HCEC 1CT (cell line): ENCODE results near the gene UNC119B.
"Not testable (repeated sequence)": the region's sequence is repeated elsewhere in the genome, so short reads cannot be mapped to it uniquely, and the experiment has no call there.

Source experiments
- DNase-seq: peaks from one replicate; pipeline ENCODE4 v3.0.0-alpha.2; 2017

The UNC119B gene

DNA sequence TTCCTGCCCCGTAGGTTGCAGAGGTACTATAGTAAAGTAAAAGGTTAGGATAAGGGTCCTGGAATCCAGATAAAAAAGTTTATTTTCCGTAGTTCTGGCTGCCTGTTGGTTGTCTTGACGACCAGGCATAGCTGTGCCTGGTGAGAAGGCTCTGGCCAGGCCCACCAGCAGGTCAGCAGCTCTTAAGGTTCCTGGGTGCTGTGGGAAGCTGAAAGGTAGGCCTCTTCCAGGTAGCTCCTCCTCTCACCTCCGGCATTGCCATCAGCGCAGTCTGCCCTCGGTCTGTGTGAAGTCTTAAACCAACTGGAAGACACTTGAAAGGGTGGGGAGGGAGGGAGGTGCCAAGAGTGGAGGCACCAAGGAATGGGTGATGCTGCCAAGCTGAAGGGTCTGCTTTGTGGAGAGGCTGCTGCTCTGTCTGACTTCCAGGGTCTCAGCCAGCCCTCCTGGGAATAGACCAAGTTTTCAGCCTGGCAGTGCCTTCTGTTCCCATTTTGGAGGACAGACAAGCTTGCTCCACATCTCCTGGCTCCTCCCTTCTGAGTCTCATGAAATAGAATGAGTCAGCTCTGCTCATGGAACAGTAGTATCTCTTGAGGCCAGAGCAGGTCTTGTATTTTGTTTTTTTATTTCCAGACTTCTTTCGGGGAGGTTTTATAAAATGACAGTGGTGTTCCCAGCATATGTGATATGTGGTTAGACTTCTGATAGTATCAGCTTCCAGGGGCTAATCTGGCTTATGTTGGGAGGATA is 10.2 kb downstream of the UNC119B start:
- peak; percentile 55 for DNase-seq

DNA sequence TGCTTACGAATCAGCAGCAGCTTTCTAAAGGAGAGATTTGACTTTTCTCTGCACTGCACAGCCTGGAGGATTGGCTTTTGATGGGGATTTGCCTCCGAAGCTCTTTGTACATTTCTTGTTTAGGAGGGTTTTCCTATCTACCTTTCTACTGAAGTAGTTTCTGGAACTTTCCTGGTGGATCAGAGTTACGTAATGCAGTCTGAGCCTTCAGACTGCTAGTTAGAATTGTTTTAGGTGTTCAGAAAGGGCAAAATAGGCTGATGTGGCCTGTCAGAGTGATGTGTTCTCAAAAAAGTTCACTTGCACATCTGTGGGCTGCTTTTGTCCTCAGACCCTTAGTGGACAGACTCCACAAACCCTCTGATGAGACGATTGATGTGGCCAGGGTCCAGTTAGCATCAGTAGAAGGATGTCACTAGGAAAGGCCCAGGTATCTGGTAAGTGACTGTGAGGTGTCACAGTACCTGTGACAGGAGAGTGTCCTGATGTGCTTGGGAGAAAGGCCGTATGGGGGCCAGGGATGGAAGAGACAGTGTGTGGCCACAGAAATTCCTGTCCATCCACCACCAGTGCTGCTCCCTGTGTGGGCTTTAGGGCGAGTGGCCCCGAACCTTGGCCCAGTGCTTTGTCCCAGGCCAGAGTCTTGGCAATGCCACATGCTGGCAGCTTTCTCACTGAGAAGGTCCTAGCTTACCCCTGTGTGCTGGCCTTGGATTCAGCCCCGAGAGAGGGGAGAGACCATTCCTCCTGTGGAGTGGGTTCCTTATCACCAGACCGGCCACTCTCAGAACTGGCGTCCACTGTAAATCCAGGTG is 10.9 kb downstream of the UNC119B start:
- no peak for DNase-seq

DNA sequence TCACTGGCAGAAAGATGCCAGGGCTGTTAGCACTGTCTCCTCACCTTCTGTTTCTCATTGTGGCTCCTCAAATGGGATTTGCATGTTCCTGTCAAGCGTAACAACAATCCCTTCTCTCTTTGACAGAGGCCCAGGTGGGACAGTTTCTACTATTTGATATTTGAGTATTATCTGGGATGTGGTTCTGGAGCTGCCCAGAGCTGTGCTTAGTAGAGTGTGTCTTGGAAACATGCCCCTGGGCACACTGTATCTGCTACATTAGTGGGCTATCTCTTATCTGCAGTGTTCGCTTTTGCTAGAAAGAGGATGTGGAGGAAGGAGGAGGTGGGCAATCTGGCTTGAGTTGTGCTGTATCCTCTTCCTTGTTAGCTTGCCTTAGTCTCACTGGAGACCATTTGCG is 11.6 kb downstream of the UNC119B start:
- no peak for DNase-seq

DNA sequence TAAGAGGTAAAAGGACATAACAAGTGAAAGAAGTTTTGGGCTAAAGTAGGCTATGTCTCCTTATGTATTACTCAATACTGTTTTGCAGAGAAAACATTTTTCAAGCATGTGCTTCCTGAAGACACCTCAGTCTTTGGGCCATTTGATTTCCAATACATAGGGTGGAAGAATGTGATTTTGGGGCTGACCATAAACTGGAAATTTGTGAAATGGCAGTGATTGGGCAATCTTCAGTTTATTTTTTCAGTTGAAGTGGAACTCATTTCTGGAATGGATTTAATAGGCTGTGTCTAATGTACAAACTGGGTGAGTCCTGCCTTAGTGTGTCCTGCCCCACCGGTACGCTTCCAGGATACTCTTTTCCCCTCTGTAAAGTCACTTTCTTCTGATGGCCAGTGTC is 12.5 kb downstream of the UNC119B start:
- DNase-seq: no peak

DNA sequence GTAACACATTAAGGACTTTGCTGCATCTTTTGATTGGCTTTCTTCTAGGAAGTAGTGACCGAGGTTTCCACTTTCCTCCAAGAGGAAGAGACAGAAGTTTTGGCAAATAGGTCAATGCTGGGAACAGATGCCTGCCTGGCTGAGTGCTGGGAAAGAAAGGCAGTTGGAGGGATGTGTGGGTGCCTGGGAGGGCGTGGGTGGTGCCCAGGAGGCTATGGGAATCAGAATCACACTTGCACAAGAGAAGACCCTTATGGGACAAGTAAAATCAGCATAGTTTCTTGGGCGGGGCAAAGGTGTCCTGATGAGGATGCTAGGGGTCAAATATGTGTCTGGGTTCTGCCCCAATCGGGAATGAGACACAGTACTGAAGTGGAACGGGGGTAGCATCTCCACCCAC is 14.5 kb downstream of the UNC119B start:
- no peak for DNase-seq

DNA sequence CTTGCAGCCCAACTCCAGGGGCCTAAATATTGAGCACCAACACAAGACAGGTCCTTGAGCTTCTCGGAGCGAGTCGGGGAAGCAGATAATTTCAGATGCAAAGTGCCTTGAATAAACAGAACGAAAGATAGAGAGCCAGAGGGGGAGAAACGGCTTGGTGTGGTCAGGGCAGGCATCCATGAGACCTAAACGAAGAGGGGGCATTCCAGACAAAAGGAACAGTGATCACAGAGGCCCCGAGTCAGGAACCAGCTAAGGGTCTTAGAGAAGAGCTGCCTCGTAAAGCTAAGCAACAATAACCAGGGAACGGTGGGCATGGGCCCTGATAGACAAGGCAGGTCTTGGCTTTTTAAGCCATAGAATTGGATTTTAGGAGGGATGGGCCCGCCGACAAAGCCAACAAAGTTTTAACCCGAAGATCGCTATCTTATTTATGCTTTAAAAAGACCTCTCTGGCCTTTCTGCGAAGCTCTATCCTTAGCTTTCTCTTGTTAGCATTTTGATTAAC is 14.9 kb downstream of the UNC119B start:
- no peak for DNase-seq

DNA sequence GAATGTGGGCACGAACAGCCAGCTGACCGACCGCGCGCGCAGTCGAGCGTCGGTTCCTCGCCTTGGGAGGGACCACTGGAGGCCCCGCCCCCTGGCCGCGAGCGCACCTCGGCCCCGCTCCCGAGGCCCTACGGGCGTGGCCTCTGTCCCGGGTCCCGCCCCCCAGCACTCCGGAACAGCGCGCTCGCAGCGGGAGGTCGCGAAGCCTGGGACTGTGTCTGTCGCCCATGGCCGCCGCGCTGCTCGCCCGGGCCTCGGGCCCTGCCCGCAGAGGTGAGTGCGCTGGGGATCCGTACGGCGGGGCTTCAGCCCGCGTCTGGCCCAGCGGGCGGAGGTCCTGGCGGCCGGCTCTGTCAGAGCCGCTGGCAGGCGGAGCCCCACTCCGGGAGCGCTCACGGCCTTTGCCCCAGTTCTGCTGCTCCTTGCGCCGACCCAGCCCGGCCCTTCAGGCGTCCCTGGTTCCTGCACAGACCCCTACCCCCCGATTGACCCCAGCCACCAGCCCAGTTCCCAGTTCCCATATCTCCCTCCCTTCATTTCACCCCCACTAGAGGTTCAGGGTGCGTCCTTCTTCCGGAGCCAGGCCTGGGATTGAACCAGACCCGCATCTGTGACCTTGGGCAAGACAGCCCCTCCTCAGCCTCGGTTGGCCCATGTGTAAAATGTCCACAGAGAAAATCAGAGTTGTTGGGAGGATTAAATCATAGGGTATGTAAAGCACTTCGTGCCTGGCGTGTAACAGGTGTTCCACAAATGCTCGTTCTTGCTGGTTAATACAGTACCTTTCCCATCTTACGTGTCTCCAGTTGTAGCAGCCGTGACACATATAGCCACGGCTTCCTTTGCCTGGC is 15.6 kb downstream of the UNC119B start, which contains the start of gene ACADS:
TSS of gene ACADS (plus strand) at position 168 of the 851 bp plus-strand sequence. CDS start at position 228, 60 bp downstream.
- DNase-seq: peak; percentile 75

DNA sequence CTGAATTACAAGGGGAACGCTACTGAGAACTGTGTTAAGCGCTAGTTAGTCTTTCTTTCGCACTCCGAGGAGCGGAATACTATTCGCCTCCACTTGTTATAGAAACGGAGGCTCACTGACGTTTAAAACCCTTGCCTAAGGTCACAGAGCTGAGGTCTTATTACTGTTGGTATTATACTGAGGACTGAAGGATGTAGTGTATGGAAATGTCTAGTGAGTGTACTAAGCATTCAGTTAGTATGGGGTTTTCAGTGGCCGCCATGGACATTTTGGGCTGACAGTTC is 16.2 kb downstream of the UNC119B start:
- DNase-seq: no peak

DNA sequence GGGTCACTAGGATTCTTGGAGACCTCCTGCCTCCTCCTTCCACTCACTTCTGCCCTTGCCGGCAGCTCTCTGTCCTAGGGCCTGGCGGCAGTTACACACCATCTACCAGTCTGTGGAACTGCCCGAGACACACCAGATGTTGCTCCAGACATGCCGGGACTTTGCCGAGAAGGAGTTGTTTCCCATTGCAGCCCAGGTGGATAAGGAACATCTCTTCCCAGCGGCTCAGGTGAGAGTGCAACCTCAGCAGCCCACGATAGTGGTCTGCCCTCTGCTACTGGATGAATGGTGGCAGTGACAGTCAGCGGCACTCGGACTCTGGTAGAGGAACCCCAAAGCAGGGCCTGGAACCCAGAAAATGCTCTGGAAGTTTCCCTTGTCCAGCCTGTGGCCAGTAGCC is 16.7 kb downstream of the UNC119B start:
- DNase-seq: no peak

DNA sequence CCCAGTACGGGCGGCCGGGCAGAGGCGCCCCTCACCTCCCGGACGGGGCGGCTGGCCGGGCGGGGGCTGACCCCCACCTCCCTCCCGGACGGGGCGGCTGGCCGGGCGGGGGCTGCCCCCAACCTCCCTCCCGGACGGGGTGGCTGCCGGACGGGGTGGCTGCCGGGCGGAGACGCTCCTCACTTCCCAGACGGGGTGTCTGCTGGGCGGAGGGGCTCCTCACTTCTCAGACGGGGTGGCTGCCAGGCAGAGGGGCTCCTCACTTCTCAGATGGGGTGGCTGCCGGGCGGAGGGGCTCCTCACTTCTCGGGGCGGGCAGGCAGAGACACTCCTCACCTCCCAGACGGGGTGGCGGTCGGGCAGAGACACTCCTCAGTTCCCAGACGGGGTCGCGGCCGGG is 21.9 kb downstream of the UNC119B start:
- not testable (repeated sequence) for DNase-seq

DNA sequence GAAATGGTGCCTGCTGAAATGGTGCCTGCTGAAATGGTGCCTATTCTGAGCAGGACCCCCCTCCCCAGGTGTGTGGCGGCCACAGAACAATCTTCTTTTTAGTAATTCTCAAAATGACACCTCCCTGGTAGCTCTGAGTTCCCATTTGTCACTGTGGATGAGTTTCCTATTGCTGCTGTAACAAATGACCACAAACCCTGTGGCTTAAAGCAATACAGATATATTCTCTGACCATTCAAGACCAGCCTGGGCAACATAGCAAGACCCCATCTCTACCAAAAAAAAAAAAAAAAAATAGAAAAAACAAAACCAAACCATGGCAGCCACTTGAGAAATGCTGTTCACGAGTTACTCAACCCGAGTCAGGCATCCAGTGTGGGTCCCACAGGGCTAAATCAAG is 23.3 kb downstream of the UNC119B start:
- no peak for DNase-seq

DNA sequence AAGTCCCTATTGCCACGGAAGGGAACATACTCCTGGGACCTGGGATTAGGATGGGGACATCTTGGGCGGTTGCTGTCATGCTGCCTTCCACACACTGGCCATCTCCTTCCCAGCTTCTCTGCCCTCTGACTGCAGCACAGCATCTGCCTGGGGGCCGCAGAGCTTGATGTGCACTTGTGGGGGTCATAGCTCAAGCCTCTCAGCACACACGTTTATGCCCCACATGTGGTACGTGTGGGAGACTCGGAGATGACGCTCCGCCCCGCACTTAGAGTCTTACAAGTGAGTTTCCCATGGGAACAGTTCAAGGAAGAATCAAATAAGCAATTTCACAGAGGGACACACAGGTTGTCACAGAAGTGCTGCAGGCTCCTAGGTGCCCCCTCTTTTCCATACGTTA is 24.0 kb downstream of the UNC119B start:
- DNase-seq: no peak

DNA sequence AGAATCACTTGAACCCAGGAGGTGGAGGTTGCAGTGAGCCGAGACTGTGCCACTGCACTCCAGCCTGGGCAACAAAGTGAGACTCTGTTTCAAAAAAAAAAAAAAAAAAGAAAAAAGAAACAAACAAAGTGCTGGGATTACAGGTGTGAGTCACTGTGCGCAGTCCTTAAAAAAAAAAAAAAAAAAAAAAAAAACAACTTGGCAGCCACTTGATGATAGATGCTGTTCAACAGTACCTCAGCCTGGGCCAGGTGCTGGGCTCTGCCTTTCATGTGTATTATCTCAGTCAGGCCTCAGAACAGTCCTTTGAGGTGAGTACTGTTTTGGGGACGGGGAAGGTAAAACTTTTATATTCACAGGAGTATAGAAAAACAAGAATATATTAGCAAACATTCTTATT is 24.9 kb downstream of the UNC119B start:
- no peak for DNase-seq

DNA sequence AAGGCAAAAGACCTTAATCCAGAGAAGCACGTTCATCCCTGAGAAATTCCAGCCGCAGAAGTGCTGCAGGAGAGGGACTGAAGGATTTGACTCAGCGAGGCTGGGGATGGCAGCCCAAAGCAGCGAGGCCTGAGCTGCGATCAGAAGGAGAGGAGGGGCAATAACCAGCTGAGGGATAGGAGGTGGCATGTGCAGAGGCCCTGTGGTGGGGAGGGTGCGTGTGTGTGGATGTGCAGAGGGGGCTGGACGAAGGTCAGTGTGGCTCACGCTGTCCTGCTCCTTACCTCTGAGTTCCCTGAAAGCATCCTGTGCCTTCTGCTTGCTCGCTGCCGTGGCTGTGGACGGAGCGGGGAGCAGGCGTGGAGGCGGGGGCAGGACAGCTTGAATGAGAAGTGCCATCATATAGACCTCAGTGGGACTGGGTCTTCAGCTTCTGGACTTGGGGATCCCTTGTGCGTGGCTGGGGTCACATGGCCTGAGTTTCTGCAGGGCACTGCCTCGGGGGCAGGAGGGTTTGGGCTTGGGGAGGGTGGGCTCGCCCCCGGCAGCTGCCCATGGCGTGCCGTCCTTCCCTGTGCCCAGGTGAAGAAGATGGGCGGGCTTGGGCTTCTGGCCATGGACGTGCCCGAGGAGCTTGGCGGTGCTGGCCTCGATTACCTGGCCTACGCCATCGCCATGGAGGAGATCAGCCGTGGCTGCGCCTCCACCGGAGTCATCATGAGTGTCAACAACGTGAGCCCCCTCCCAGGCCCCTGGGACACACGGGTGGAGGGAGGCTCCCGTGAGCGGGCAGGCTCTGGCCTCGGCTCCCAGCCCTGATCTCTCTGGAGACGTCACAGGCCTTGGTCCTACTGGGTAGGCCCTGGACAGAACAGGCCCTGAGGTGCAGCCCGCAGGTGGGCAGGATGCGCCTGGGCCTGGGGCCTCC is 26.4 kb downstream of the UNC119B start:
- DNase-seq: no peak

DNA sequence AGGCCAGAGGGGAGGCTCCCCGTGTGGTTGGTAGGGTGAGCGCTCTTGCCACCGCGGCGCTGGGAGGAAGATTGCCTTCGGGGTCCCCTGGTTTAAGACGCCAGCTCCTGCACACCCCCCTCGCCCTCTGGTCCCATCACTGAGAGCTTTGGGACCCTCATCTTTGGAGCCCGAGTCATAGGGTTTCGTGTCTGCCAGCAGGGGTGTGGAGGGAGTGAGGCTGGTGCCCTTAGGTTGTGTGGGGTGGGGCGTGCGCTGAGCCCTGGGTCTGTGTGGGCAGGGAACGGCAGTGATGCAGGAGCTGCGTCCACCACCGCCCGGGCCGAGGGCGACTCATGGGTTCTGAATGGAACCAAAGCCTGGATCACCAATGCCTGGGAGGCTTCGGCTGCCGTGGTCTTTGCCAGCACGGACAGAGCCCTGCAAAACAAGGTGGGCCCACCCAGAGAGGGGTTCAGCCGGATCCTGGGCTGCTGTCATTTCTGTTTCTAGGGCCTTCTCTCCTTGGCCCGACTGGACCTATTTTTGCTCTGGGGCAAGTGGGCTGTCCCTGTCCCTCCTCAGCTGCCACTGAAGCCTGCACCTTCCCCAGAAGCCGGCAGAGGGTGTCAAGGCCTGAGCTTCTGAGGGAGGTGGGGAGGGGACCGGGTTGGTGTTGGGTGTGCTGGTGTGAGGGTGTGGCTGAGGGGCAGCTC is 27.4 kb downstream of the UNC119B start:
- DNase-seq: no peak

DNA sequence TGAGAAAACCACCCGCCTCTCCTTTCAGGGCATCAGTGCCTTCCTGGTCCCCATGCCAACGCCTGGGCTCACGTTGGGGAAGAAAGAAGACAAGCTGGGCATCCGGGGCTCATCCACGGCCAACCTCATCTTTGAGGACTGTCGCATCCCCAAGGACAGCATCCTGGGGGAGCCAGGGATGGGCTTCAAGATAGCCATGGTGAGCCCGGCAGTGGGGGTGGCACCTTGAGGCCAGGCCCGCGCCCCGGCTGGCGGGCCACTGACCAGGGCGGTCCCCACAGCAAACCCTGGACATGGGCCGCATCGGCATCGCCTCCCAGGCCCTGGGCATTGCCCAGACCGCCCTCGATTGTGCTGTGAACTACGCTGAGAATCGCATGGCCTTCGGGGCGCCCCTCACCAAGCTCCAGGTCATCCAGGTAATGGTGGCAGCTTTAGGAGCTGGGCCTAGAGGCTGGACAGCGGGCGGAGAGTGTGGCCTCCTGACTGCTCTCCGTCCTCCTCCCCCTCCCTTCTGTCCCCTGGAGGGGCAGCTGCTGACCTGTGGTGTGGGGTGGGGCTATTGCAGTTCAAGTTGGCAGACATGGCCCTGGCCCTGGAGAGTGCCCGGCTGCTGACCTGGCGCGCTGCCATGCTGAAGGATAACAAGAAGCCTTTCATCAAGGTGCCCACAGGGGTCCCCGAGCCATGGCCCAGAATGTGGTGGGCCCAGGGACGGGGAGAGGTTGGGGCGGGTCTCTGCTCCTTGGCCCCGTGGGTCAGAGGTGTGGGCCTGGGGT is 28.2 kb downstream of the UNC119B start:
- no peak for DNase-seq

DNA sequence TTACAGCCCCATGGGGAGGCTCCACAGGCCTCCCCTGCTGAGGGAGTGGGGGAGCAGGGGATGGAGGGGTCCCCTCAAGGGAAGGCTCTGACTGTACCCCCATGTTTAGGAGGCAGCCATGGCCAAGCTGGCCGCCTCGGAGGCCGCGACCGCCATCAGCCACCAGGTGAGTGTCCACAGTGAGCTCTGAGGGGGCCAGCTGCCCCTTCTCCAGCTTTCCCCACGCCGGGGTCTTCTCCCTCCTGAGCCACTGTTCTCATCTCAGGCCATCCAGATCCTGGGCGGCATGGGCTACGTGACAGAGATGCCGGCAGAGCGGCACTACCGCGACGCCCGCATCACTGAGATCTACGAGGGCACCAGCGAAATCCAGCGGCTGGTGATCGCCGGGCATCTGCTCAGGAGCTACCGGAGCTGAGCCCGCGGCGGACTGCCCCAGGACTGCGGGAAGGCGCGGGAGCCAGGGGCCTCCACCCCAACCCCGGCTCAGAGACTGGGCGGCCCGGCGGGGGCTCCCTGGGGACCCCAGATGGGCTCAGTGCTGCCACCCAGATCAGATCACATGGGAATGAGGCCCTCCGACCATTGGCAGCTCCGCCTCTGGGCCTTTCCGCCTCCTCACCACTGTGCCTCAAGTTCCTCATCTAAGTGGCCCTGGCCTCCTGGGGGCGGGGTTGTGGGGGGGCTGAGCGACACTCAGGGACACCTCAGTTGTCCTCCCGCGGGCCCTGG is 28.9 kb downstream of the UNC119B start:
- no peak for DNase-seq

DNA sequence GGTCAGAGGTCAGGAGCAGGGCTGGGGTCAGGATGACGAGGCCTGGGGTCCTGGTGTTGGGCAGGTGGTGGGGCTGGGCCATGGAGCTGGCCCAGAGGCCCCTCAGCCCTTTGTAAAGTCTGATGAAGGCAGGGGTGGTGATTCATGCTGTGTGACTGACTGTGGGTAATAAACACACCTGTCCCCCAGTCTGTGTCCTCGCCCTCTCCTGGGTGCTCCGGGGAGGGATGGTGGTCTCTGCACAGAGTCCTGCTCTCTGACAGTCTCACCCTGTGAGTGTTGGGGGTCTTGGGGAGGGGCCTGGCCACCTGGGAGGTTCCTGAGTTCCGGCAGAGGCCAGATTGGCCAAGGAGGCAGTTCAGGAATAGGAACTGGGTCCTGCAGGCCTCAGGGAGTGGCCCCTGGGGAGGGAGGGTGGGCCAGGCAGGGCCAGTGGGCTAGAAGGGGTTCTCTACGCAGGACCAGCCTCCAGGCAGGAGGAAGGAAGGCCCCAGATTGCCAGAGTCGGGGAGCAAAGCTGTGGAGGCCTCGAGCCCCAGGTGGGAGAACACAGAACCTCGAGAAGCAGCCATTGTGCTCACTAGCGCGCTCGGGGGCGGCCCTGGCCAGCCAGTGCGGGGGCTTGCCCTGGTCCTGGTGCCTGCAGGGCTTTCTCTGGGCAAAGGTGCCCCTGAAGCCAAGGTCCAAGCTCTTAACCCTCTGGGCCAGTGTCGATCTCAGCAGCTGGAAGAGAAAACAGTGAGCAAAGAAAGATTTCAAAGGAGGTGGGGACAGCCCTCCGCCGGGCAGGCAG is 29.8 kb downstream of the UNC119B start:
- DNase-seq: no peak

DNA sequence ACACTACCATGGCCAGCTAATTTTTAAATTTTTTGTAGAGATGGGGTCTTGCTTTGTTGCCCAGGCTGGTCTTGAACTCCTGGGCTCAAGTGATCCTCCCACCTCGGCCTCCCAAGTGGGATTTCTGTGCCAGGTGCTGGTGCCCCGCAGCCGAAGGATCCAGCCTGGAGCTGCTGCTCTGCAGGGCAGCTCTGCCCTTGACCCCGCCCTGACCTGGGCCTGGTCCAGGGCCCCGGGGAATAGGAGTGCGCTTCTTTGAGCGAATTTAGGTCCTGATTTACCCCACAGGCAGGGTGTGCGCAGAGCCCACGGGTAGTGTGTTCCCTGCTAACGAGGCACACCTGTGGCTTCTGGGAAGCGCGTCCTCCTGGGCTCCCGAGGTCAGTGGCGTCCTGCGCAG is 30.6 kb downstream of the UNC119B start:
- no peak for DNase-seq
